Glutamatergic neuron (in vitro differentiated cells): ENCODE data around the gene MFSD12. TPM values are rescaled to one million over a fixed set of nuclear protein-coding genes. Genes with fewer than 3 reads are reported as not detected.

Experiments
- DNase-seq: peaks from one replicate; pipeline ENCODE4 v3.0.0; 2022
- H3K27ac Mint-ChIP-seq: one replicate; pipeline ENCODE4 v1.8.0; 2020; ENCODE audit warnings: mild to moderate bottlenecking, mixed read lengths, inconsistent platforms; ENCODE audit not compliant: unreplicated experiment
- H3K27me3 Mint-ChIP-seq: one replicate; pipeline ENCODE4 v1.8.0; 2020; ENCODE audit warnings: mild to moderate bottlenecking, moderate library complexity, mixed read lengths, inconsistent platforms; ENCODE audit not compliant: unreplicated experiment
- H3K36me3 Mint-ChIP-seq: one replicate; pipeline ENCODE4 v1.8.0; 2020; ENCODE audit warnings: mild to moderate bottlenecking, mixed read lengths, inconsistent platforms; ENCODE audit not compliant: unreplicated experiment
- H3K4me1 Mint-ChIP-seq: one replicate; pipeline ENCODE4 v1.8.0; 2020; ENCODE audit warnings: mild to moderate bottlenecking, low read depth, mixed read lengths, inconsistent platforms; ENCODE audit not compliant: unreplicated experiment
- H3K4me3 Mint-ChIP-seq: one replicate; pipeline ENCODE4 v1.8.0; 2020; ENCODE audit warnings: mild to moderate bottlenecking, mixed read lengths, inconsistent platforms; ENCODE audit not compliant: unreplicated experiment
- H3K9me3 Mint-ChIP-seq: one replicate; pipeline ENCODE4 v1.8.0; 2020; ENCODE audit warnings: mild to moderate bottlenecking, moderate library complexity, mixed read lengths, inconsistent platforms; ENCODE audit not compliant: unreplicated experiment
- CTCF ChIP-seq: fragments of 200-600 bp; sonication (generic); IDR thresholded peaks from one replicate; pipeline ENCODE4 v1.5.0; 2021; ENCODE audit not compliant: partially characterized antibody, unreplicated experiment
- long read RNA-seq: library from polyadenylated mRNA; unstranded; transcript quantifications from one replicate; pipeline ENCODE4 v2.0.0, GENCODE V29; 2020; ENCODE audit not compliant: unreplicated experiment
- total RNA-seq: library from RNA; stranded (reverse); fragmentation: NEBNext Ultra II Directional; extraction: Animal tissue kit (Norgen Biotek cat#: 25700); gene quantifications from one replicate; pipeline ENCODE4 v1.2.1, GENCODE V29; 2021; ENCODE audit not compliant: unreplicated experiment

MFSD12 gene
- 134 TPM for total RNA-seq
- long read RNA-seq, partial matches to known transcripts = 1 of 8 reads
- long read RNA-seq, other reads (novel, unspliced or antisense) = 4 of 8 reads

DNA sequence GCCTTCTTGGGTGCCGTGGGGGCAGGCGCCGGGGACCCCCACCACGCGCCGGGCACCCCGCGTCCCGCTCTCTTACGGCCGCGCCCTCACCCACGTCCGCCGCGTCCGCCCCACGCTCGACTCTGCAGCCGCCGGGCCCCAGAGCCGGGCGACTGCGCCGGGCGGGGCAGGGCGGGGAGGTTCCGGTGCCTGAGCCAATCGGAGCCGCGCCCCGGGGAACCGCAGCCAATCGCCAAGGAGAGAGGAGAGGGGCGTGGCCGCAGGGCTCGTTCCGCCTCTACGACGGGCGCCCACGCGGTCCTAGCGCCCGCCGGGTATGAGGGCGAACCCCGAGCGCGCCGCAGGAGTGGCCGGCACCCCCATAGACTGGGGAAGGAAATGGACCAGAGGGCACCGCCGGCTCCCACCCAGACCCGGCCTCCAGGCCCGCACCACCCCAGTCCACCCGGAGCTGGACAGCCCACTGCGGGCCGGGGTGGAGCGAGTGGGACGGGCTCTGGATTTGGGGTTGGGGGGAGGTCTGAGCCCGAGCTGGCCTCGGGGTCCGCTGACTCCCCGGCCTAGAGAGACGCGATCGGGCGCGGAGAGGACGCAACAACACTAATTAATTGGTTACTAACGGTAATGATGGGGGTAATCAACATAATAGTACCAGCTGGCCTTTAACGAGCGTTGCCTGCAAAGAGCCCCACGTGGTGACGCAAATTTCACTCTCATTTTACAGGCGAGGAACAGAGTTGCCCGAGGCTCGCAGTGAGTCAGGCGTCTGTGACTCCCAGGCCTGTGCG is at the start of gene MFSD12:
Gene MFSD12 (minus strand): TSS at position 126 of the 788 bp plus-strand sequence. CDS start 183 bp downstream, outside the sequence.
- H3K9me3 Mint-ChIP-seq = peaks cover 5% of the 10 kb centered on the region
- peaks cover 14% of the 10 kb centered on the region for H3K27me3 Mint-ChIP-seq
- H3K4me3 Mint-ChIP-seq = peak within 1 kb of the TSS; percentile 94
- H3K4me1 Mint-ChIP-seq = peaks cover 10% of the 10 kb centered on the region
- H3K27ac Mint-ChIP-seq = peak within 1 kb of the TSS; percentile 86
- TF ChIP-seq CTCF = no peak
- no peaks in the 10 kb centered on the region for H3K36me3 Mint-ChIP-seq
- DNase-seq = peak; percentile 97

DNA sequence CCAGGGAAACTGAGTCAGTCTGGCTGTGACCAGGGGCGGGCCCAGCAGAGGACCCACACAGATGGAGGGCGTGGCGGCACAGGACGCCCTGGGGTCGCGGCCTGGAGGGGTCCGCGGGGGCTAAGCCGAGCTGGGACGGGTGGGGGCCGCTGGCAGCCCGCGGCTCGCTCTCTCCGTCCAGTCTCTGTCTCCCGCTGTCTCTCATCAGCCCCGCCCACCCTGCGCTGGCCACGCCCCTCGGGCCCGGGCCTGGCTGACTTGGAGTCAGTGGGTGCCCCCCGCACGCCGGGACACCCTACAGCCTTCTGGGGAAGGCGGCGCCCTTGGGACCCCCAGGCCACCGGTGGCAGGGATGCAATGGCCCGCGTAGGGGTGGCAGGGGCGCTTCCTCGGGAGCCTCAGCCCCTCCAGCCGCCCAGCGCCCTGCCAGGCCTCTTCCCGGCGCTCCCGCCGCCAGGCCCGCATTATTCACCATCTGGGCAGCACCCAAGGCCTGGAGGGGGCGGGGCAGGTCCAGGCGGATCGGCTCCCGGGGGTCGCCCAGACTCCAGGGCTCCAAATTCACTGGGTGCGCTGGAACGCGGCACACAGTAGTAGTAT is 49.4 kb upstream of the MFSD12 start, which contains the start of gene TBXA2R:
Gene TBXA2R (minus strand): TSS at position 186 of the 600 bp plus-strand sequence. CDS start 6,241 bp downstream, outside the sequence.
- peak; percentile 67 for DNase-seq
- no peak for TF ChIP-seq CTCF
- Mint-ChIP-seq H3K4me3 (no peak within 1 kb of the TSS), H3K9me3 (no peaks in the 10 kb centered on the region), H3K27me3 (peaks cover 10% of the 10 kb centered on the region), H3K36me3 (no peaks in the 10 kb centered on the region), H3K27ac (no peak within 1 kb of the TSS), H3K4me1 (peaks cover 2% of the 10 kb centered on the region)

- DNase-seq = no peak
- H3K36me3 Mint-ChIP-seq = no peaks in the 10 kb centered on the region
- peaks cover 2% of the 10 kb centered on the region for H3K4me1 Mint-ChIP-seq
- no peak overlapping the region for H3K27ac Mint-ChIP-seq
- no peaks in the 10 kb centered on the region for H3K9me3 Mint-ChIP-seq
- H3K4me3 Mint-ChIP-seq = no peak overlapping the region
- peaks cover 10% of the 10 kb centered on the region for H3K27me3 Mint-ChIP-seq
- no peak for TF ChIP-seq CTCF
Observed at GRCh38 chr19:3606174-3606689, 48.8 kb upstream of the MFSD12 start.

DNA sequence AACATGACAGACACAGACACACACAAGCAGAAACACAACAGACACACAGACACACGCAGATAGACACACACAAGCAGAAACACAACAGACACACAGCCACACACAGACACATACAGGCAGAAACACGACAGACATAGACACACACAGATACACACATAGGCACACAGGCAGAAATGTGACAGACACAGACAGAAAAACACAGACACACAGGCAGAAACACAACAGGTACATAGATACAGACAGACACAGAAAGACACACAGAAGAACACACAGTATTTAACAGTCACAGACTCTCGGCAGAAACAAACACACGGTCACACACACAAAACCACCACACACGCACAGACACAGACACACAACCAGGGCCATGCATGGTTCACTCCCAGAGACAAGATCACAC is 48.4 kb upstream of the MFSD12 start:
- Mint-ChIP-seq H3K36me3 (no peaks in the 10 kb centered on the region), H3K9me3 (no peaks in the 10 kb centered on the region), H3K27ac (no peak overlapping the region), H3K4me1 (peaks cover 2% of the 10 kb centered on the region), H3K4me3 (no peak overlapping the region), H3K27me3 (peaks cover 10% of the 10 kb centered on the region)
- no peak for DNase-seq
- no peak for TF ChIP-seq CTCF
